ENCODE measurements around the gene NTN3. TPM values are rescaled to one million over a fixed set of nuclear protein-coding genes. Genes with fewer than 3 reads are reported as not detected.
A peak's percentile ranks its signal among the peaks of the same experiment; 100 is the strongest.

Gene NTN3
- total RNA-seq (1 to 10 TPM; 1.1 to 1.7 TPM), polyA plus RNA-seq (ENCODE audit: insufficient read depth, low read depth, low replicate concordance) (not detected)
- long read RNA-seq, donor 1 = 0 reads
- long read RNA-seq, donor 2 = 0 reads

DNA sequence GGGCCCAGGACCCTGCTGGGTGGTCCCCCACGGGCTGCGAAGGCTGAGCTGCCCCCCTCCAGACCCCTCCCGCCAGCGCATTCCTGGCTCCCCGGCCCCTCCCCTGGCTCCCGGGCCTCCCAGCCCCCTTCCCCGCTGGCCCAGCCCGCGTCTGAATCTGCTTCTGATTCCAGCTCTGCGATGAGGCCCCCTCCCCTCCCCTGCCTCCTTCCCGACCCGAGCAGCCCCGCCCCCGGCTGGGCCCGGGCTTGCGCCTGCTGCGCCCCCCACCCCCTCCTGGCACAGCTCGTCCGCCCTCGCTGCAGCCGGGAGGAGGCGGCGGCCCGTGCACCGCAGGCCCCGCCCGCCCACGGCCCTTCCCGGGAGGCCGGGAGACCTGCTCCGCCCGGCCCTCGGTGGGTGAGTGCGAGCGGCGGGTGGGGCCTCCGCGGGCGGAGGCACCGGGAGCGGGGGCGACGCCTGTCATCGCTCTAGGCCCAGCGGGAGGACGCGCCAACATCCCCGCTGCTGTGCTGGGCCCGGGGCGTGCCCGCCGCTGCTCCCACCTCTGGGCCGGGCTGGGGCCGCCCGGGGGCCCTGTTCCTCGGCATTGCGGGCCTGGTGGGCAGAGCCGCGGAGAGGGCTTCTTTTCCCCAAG is at the start of gene NTN3:
Gene NTN3 (plus strand): TSS at position 282 of the 637 bp plus-strand sequence. CDS start 405 bp downstream, outside the sequence.
- Histone ChIP-seq H3K27ac (peak within 1 kb of the TSS in 1 of 2 donors; percentile 24), H3K36me3 (ENCODE audit: low read depth, missing control alignments) (no peaks in the 10 kb centered on the region), H3K27me3 (no peaks in the 10 kb centered on the region), H3K4me1 (peaks cover 39% of the 10 kb centered on the region), H3K9me3 (no peaks in the 10 kb centered on the region), H3K4me3 (peak within 1 kb of the TSS in 1 of 2 donors; percentile 26)
- WGBS, 2 donors = 0 to 2% methylated on average over 10 to 19 of the region's 59 CpGs
- no peak for DNase-seq
- intact Hi-C loops (cut with DNase I; ENCODE audit: low total_unique reads) = no loop called here
- TF ChIP-seq CTCF (IDR thresholded peaks at IDR 0.05) = no peak
- no peak for TF ChIP-seq POLR2A (IDR thresholded peaks at IDR 0.05)

DNA sequence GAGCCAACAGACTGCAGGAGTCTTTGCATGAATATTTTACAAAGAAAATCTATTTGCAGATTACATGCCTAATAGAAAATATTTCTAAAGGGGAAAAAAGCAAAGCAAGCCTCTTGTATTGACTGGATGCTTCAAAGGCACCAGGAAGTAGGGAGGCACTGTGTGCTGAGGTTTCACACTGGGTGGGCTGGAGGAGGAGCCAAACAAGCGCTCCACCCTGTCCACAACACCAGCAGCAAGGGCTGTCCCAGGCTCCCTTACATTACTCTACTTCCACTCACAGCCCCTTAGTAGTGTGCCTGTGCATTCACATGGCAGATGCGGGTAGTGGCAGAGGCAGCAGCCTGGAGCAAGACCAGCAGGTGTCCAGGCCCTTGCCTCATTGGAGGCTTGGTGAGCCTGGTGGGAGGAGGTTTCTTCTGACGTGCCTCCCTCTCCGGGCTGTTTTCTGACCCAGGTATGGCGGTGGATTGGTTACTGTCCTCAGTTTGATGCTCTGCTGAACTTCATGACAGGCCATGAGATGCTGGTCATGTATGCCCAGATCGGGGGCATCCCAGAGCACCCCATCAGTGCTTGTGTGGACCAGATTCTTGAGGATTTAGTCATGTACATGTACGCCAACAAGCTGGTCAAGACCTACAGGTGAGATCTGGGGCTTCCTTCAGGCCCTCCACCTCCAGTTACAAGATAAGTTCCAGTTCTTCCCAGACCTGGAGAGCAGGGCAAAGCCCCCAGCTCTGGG is 48.8 kb upstream of the NTN3 start:
- DNase-seq = no peak
- Histone ChIP-seq H3K9me3 (no peaks in the 10 kb centered on the region), H3K36me3 (ENCODE audit: low read depth, missing control alignments) (no peaks in the 10 kb centered on the region), H3K27me3 (no peaks in the 10 kb centered on the region), H3K27ac (no peak overlapping the region), H3K4me1 (no peaks in the 10 kb centered on the region), H3K4me3 (no peak overlapping the region)
- WGBS, 2 donors = 83 to 84% methylated on average over 2 to 7 of the region's 7 CpGs
- intact Hi-C loops (cut with DNase I; ENCODE audit: low total_unique reads) = no loop called here
- TF ChIP-seq POLR2A (IDR thresholded peaks at IDR 0.05) (no peak), CTCF (IDR thresholded peaks at IDR 0.05) (no peak)

- intact Hi-C loops (cut with DNase I; ENCODE audit: low total_unique reads) = no loop called here
- Histone ChIP-seq H3K4me1 (peaks cover 4% of the 10 kb centered on the region), H3K9me3 (no peaks in the 10 kb centered on the region), H3K27me3 (no peaks in the 10 kb centered on the region), H3K27ac (no peak overlapping the region), H3K4me3 (no peak overlapping the region), H3K36me3 (ENCODE audit: low read depth, missing control alignments) (no peaks in the 10 kb centered on the region)
- DNase-seq = no peak
- TF ChIP-seq CTCF (IDR thresholded peaks at IDR 0.05) (no peak), POLR2A (IDR thresholded peaks at IDR 0.05) (no peak)
- 93 to 99% methylated on average over 12 to 24 of the region's 25 CpGs for WGBS, 2 donors
These were observed 46.8 kb upstream of the NTN3 start for GRCh38 chr16:2424061-2425007.

- Histone ChIP-seq H3K27ac (no peak overlapping the region), H3K4me1 (peaks cover 8% of the 10 kb centered on the region), H3K4me3 (no peak overlapping the region), H3K36me3 (ENCODE audit: low read depth, missing control alignments) (no peaks in the 10 kb centered on the region), H3K9me3 (no peaks in the 10 kb centered on the region), H3K27me3 (no peaks in the 10 kb centered on the region)
- intact Hi-C loops (cut with DNase I; ENCODE audit: low total_unique reads) = no loop called here
- 88 to 97% methylated on average over 7 to 9 of the region's 9 CpGs for WGBS, 2 donors
- DNase-seq = no peak
- TF ChIP-seq POLR2A (IDR thresholded peaks at IDR 0.05) (no peak), CTCF (IDR thresholded peaks at IDR 0.05) (no peak)
These were observed 46.0 kb upstream of the NTN3 start for GRCh38 chr16:2425008-2425518.
